ENCODE data around the gene PIK3R5. TPM values are rescaled to one million over a fixed set of nuclear protein-coding genes. Genes with fewer than 3 reads are reported as not detected.

Gene PIK3R5
- total and polyA plus RNA-seq, 4 donors: 11.7 to 70.9 (median 35.0) TPM

DNA sequence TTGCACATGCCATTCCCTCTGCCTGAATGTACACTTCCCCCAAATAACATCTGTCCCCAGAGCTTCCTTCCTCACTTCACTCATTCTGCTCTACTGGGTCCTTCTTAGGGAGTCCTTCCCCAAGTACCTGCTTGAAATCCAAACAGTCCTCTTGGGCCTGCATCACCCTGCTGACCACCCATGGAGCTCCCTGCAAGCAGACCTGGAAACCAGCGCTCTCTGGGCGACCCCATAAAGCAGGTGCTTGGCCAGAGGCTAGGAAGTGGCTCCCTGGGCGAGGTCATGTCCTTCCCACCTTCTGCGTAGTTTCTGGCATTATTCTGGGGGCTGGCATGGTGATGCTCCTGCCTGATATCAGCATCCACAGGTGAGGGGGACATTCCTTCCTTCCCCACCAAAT, 43.6 kb upstream of the PIK3R5 start:
- WGBS, 2 donors: 90 to 93% methylated on average over 4 of the region's 4 CpGs
- H3K9ac ChIP-seq (ENCODE audit: insufficient read depth in 1 of 2, low read length in 2 of 2): no peak overlapping the region

DNA sequence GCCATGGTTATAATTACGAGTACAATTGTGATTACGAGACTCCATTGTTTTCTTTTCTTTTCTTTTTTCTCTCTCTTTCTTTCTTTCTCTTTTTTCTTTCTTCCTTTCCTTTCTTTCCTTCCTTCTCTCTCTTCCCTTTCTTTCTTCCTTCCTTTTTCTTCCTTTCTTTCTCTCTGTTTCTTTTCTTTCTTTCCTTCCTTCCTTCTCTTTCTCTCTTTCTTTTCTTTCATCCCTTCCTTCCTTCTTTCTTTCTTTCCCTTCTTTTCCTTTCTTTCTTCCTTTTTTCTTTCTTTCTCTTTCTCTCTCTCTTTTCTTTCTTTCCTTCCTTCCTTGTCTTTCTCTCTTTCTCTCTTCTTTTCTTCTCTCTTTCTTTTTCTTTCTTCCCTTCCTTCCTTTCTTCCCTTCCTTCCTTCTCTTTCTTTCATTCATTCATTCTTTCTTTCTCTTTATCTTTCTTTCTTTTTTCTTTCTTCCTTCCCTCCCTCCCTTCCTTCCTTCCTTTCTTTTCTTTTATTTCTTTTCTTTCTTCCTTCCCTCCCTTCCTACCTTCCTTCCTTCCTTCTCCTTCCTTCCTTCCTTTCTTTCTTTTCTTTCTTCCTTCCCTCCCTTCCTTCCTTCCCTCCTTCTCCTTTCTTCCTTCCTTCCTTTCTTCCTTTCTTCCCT, 41.7 kb upstream of the PIK3R5 start:
- TF ChIP-seq, protein P1, sequence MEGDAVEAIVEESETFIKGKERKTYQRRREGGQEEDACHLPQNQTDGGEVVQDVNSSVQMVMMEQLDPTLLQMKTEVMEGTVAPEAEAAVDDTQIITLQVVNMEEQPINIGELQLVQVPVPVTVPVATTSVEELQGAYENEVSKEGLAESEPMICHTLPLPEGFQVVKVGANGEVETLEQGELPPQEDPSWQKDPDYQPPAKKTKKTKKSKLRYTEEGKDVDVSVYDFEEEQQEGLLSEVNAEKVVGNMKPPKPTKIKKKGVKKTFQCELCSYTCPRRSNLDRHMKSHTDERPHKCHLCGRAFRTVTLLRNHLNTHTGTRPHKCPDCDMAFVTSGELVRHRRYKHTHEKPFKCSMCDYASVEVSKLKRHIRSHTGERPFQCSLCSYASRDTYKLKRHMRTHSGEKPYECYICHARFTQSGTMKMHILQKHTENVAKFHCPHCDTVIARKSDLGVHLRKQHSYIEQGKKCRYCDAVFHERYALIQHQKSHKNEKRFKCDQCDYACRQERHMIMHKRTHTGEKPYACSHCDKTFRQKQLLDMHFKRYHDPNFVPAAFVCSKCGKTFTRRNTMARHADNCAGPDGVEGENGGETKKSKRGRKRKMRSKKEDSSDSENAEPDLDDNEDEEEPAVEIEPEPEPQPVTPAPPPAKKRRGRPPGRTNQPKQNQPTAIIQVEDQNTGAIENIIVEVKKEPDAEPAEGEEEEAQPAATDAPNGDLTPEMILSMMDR (IDR thresholded peaks at IDR 0.05; ENCODE audit: control extremely low read depth, extremely low read depth): no peak
- peaks cover 0 to 5% (median 0%) of the 10 kb centered on the region in 4 donors for H3K9me3 ChIP-seq (ENCODE audit: control insufficient read depth in 4 of 4, insufficient read depth in 3 of 4, low read length in 3 of 4)
- no peaks in the 10 kb centered on the region for H3K36me3 ChIP-seq (ENCODE audit: control insufficient read depth in 4 of 4, insufficient read depth in 4 of 4, low read length in 4 of 4)
- 91 to 100% methylated on average over 2 of the region's 2 CpGs for WGBS, 2 donors
- peaks cover 0 to 7% (median 0%) of the 10 kb centered on the region in 5 donors for H3K4me1 ChIP-seq (ENCODE audit: control insufficient read depth in 5 of 5, insufficient read depth in 5 of 5, low read length in 5 of 5)
- no peak overlapping the region for H3K27ac ChIP-seq (ENCODE audit: low read depth in 1 of 2, low read length in 1 of 2)
- H3K27me3 ChIP-seq (ENCODE audit: control insufficient read depth in 3 of 3, insufficient read depth in 3 of 3, low read length in 2 of 3): peaks cover 30 to 73% (median 34%) of the 10 kb centered on the region in 3 donors
- no peak overlapping the region for H3K9ac ChIP-seq (ENCODE audit: insufficient read depth in 1 of 2, low read length in 2 of 2)
- ATAC-seq (ENCODE audit: insufficient read depth, low FRiP score) (no peak), DNase-seq (no peak)
- H3K4me3 ChIP-seq: no peak overlapping the region

More for the DNA sequence above, 43.6 kb upstream of the PIK3R5 start:
- Histone ChIP-seq H3K27ac (ENCODE audit: low read depth in 1 of 2, low read length in 1 of 2) (no peak overlapping the region), H3K36me3 (ENCODE audit: control insufficient read depth in 4 of 4, insufficient read depth in 4 of 4, low read length in 4 of 4) (no peaks in the 10 kb centered on the region), H3K27me3 (ENCODE audit: control insufficient read depth in 3 of 3, insufficient read depth in 3 of 3, low read length in 2 of 3) (peaks cover 18 to 66% (median 24%) of the 10 kb centered on the region in 3 donors), H3K4me1 (ENCODE audit: control insufficient read depth in 5 of 5, insufficient read depth in 5 of 5, low read length in 5 of 5) (peaks cover 0 to 2% (median 0%) of the 10 kb centered on the region in 5 donors), H3K4me3 (no peak overlapping the region), H3K9me3 (ENCODE audit: control insufficient read depth in 4 of 4, insufficient read depth in 3 of 4, low read length in 3 of 4) (peaks cover 0 to 5% (median 0%) of the 10 kb centered on the region in 4 donors)
- TF ChIP-seq, protein P1 (IDR thresholded peaks at IDR 0.05; ENCODE audit: control extremely low read depth, extremely low read depth): no peak
- no peak for ATAC-seq (ENCODE audit: insufficient read depth, low FRiP score)
- no peak for DNase-seq

DNA sequence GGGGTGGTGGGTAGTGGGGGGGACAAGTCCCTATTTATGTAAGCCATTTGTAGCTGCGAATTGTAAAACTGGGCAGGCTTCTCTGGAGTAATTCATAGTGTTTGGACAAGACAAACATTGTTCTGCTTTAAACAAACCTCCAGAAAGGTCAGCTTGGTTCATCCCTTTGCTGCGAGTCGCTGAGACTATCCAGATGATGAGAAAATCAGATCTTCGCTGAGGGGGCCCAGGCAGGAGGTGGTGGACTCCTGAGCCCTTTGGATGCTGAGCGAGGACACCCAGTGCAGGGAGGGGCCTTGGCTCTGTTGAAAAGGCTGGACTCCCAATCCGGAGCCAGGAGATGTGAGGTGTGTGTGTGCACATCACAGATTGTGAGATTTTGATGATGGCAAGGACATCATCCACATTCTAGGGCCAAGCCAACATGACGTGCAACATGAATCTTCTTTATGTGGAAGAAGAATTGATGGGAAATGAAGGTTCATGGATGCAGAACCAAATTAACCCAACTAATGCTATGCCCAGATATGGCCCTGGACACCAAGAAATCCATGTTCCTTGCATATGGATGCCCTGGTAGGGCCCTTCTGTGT, 40.8 kb upstream of the PIK3R5 start:
- H3K9ac ChIP-seq (ENCODE audit: insufficient read depth in 1 of 2, low read length in 2 of 2): no peak overlapping the region
- H3K9me3 ChIP-seq (ENCODE audit: control insufficient read depth in 4 of 4, insufficient read depth in 3 of 4, low read length in 3 of 4): peaks cover 0 to 5% (median 0%) of the 10 kb centered on the region in 4 donors
- no peak overlapping the region for H3K27ac ChIP-seq (ENCODE audit: low read depth in 1 of 2, low read length in 1 of 2)
- WGBS, 2 donors: 75 to 86% methylated on average over 7 of the region's 7 CpGs
- TF ChIP-seq, protein P1 (IDR thresholded peaks at IDR 0.05; ENCODE audit: control extremely low read depth, extremely low read depth): no peak
- no peak overlapping the region for H3K4me3 ChIP-seq
- DNase-seq (no peak), ATAC-seq (ENCODE audit: insufficient read depth, low FRiP score) (no peak)
- H3K36me3 ChIP-seq (ENCODE audit: control insufficient read depth in 4 of 4, insufficient read depth in 4 of 4, low read length in 4 of 4): no peaks in the 10 kb centered on the region
- peaks cover 31 to 79% (median 40%) of the 10 kb centered on the region in 3 donors for H3K27me3 ChIP-seq (ENCODE audit: control insufficient read depth in 3 of 3, insufficient read depth in 3 of 3, low read length in 2 of 3)
- H3K4me1 ChIP-seq (ENCODE audit: control insufficient read depth in 5 of 5, insufficient read depth in 5 of 5, low read length in 5 of 5): peaks cover 0 to 7% (median 0%) of the 10 kb centered on the region in 5 donors
